RWPE2 (cell line): Measurements from ENCODE around the gene POLR2H.

Experiments
- ATAC-seq: fragments of 200-7000 bp; cut with Tn5 transposase; 3 replicates; pipeline ENCODE4 v1.9.1; 2021; ENCODE audit warnings: low read depth
- DNase-seq: peaks from one replicate; pipeline ENCODE4 v3.0.0-alpha.2; 2020; ENCODE audit warnings: low spot score
- H3K27ac ChIP-seq: fragments of 450-650 bp; 2 replicates; pipeline ENCODE4 v1.5.1; 2017; ENCODE audit warnings: mild to moderate bottlenecking; ENCODE audit not compliant: poor library complexity, severe bottlenecking
- H3K27me3 ChIP-seq: fragments of 250-450 bp; sonication (Bioruptor Pico); 2 replicates; pipeline ENCODE4 v1.5.1; 2021; ENCODE audit warnings: mild to moderate bottlenecking, moderate library complexity; ENCODE audit not compliant: insufficient read depth, poor library complexity, severe bottlenecking
- H3K36me3 ChIP-seq: fragments of 250-450 bp; sonication (Bioruptor Pico); 2 replicates; pipeline ENCODE4 v1.5.1; 2020; ENCODE audit warnings: low read depth, mild to moderate bottlenecking, moderate library complexity
- H3K4me1 ChIP-seq: fragments of 250-450 bp; sonication (Bioruptor Pico); 2 replicates; pipeline ENCODE4 v1.5.1; 2021; ENCODE audit warnings: mild to moderate bottlenecking, moderate library complexity; ENCODE audit not compliant: insufficient read depth, poor library complexity, severe bottlenecking
- H3K4me3 ChIP-seq: fragments of 250-450 bp; sonication (Bioruptor Pico); 2 replicates; pipeline ENCODE4 v1.5.1; 2021; ENCODE audit warnings: mild to moderate bottlenecking, moderate library complexity; ENCODE audit not compliant: severe bottlenecking
- H3K9me3 ChIP-seq: fragments of 250-450 bp; sonication (Bioruptor Pico); 2 replicates; pipeline ENCODE4 v1.5.1; 2021; ENCODE audit warnings: mild to moderate bottlenecking, moderate library complexity; ENCODE audit not compliant: severe bottlenecking
- TF ChIP-seq, protein P1 (sequence below): fragments of 450-650 bp; IDR thresholded peaks from one replicate; pipeline ENCODE4 v1.5.1; 2017; ENCODE audit warnings: mild to moderate bottlenecking, moderate library complexity; ENCODE audit not compliant: poor library complexity, severe bottlenecking

POLR2H gene

DNA sequence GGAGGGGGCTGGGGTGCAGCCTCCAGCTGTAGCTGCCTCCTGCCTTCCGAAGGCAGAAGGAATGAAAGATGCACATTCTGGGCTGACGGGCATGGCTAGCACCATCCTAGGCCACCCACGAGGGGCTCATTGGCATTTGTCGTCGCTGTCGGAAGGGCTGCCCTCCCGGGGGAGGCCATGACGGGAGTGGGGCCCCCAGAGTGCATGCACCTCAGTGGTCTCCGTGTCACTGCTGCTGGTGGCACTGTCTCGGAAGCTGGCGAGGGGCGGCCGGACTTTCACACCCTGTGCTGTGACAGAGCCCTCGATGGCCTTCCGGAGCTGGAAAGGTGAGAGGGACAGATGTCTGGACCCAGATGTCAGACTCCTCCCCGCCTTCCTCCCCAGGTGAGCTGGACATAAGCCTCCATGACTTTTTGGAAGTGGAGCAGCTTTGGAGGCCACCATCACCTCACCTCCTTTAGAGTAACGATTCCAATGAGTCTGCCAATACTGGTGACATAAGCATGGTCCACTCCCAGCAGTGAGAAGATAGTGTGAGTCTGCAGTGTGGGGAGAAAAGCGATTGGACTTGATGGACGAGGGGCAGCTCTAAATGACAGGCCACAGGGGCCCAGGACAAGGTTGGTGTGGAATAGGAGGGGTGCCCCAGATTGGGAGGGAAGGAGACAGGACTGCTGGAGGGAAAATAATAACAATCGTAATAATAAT, 14.9 kb upstream of the POLR2H start:
- no peaks in the 10 kb centered on the region for H3K9me3 ChIP-seq
- peaks cover 26% of the 10 kb centered on the region for H3K36me3 ChIP-seq
- H3K27ac ChIP-seq = no peak overlapping the region
- H3K27me3 ChIP-seq = no peaks in the 10 kb centered on the region
- H3K4me1 ChIP-seq = no peaks in the 10 kb centered on the region
- TF ChIP-seq, protein P1, sequence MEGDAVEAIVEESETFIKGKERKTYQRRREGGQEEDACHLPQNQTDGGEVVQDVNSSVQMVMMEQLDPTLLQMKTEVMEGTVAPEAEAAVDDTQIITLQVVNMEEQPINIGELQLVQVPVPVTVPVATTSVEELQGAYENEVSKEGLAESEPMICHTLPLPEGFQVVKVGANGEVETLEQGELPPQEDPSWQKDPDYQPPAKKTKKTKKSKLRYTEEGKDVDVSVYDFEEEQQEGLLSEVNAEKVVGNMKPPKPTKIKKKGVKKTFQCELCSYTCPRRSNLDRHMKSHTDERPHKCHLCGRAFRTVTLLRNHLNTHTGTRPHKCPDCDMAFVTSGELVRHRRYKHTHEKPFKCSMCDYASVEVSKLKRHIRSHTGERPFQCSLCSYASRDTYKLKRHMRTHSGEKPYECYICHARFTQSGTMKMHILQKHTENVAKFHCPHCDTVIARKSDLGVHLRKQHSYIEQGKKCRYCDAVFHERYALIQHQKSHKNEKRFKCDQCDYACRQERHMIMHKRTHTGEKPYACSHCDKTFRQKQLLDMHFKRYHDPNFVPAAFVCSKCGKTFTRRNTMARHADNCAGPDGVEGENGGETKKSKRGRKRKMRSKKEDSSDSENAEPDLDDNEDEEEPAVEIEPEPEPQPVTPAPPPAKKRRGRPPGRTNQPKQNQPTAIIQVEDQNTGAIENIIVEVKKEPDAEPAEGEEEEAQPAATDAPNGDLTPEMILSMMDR = no peak
- DNase-seq (no peak), ATAC-seq (no peak)
- no peak overlapping the region for H3K4me3 ChIP-seq

DNA sequence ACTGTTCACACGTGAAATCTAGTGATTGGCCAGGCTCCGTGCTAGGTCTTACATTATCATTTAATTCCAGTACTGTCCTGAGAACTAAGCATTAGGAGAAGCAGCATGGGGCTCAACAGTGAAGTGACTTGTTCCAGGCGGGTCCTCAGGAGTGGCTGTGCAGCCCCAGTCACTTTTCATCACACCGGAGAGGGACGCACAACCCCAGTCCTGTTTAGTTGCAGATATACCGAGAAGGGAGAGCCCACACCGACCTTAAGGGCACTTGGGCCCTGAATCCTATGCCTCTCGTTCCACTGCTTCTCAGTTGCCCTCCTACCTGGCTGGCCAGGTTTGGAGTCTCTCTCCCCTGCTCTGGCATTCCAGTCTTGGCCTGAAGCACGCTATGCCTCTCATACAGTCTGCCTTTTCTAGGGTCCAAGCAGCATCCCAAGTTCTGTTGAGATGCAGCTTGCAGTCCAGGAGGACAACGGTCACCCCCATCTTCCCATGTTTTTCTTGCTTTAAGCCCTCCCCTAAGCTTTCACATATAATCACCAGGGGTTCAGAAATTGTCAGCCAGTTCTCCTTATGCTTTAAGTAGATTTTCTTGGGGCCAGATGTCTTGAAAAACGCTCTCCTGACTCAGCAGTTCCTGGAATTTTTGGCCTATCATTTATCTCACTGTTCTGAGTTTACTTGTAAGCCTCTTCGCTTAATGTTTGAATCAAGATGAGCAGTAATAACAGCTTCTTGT, 14.0 kb upstream of the POLR2H start:
- no peak for DNase-seq
- TF ChIP-seq, protein P1 = no peak
- no peak for ATAC-seq
- H3K27ac ChIP-seq = no peak overlapping the region
- H3K4me1 ChIP-seq = no peaks in the 10 kb centered on the region
- H3K4me3 ChIP-seq = no peak overlapping the region
- H3K9me3 ChIP-seq = no peaks in the 10 kb centered on the region
- H3K36me3 ChIP-seq = peaks cover 19% of the 10 kb centered on the region
- no peaks in the 10 kb centered on the region for H3K27me3 ChIP-seq

DNA sequence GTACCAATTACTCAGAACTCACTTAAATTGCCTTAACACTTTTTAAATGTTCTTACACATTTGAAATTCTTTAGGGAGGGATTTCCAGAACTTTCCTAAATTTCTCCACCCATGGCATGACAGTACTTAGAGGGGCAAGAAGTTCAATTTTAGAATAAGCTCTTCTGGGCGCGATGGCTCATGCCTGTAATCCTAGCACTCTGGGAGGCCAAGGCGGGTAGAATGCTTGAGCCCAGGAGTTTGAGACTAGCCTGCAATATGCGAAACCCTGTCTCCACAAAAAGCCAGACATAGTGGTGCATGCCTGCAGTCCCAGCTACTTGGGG, 13.5 kb upstream of the POLR2H start:
- H3K4me3 ChIP-seq = no peak overlapping the region
- H3K27ac ChIP-seq = no peak overlapping the region
- no peaks in the 10 kb centered on the region for H3K27me3 ChIP-seq
- H3K4me1 ChIP-seq = no peaks in the 10 kb centered on the region
- no peaks in the 10 kb centered on the region for H3K9me3 ChIP-seq
- peaks cover 21% of the 10 kb centered on the region for H3K36me3 ChIP-seq
- TF ChIP-seq, protein P1 = no peak
- no peak for ATAC-seq
- DNase-seq = no peak

DNA sequence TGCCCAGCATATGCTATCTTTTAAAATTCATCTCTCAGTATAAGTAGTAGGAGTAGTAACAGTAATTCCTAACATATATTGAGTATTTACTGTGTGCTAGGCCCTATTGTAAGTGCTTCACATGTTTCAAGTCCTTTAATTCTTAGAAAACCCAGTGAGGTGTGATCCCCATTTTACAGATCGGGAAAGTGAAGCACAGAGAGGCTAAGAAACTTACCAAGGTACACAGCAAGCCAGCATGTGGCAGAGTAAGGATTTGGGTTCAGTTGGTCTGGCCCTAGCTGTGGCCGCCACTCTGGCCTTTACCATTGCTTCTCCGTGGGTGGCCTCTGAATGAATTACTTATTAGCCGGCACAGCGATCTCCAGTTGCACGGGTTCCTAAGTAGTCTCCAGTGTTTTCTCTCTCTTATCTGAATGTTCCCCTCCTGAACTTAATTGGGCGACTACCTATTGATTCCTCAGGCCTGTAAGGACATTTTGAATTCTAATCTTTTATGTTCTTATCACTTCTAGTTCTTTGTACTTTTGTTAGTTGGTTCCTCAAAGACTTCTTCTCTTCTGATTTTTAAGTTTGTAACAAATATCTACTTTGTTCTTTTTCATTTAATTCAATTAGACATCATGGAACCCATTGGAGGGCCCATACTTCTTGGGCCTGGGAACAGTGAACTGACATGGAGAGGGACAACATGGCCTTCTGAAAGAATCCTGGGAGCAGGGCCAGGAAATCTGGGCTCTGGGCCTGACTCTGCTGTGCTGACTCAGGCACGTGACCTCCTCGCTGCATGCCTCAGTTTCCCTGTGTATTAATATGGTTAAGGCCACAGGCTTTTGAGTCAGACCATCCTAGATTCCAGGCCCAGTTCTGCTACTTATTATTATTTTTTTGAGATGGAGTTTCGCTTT, 11.7 kb upstream of the POLR2H start:
- H3K27me3 ChIP-seq = no peaks in the 10 kb centered on the region
- no peaks in the 10 kb centered on the region for H3K4me1 ChIP-seq
- H3K27ac ChIP-seq = no peak overlapping the region
- ATAC-seq (no peak), DNase-seq (no peak)
- TF ChIP-seq, protein P1 = no peak
- H3K4me3 ChIP-seq = no peak overlapping the region
- no peaks in the 10 kb centered on the region for H3K9me3 ChIP-seq
- H3K36me3 ChIP-seq = peaks cover 22% of the 10 kb centered on the region
